Uterus (tissue), 2 donors: ENCODE data around the gene SPECC1.

Experiments used
- CTCF ChIP-seq, 4 experiments: fragments of 200-600 bp in 2 of 4; fragments of 450-650 bp in 2 of 4; sonication (generic) in 2 of 4; IDR thresholded peaks; one replicate each; pipeline ENCODE4 v1.5.1; 2016 to 2019; ENCODE audit warnings: antibody characterized with exemption in 4 of 4, mild to moderate bottlenecking in 2 of 4, moderate library complexity in 1 of 4
- POLR2A ChIP-seq, 2 donors: fragments of 450-650 bp; IDR thresholded peaks; one replicate each; pipeline ENCODE4 v1.6.1; 2016; ENCODE audit warnings: antibody characterized with exemption in 2 of 2, mild to moderate bottlenecking in 1 of 2, moderate library complexity in 1 of 2

- TF ChIP-seq CTCF (IDR thresholded peaks at IDR 0.05) = no peak
- no peak for TF ChIP-seq POLR2A (IDR thresholded peaks at IDR 0.05)
Observed at GRCh38 chr17:20216853-20217252, 207.7 kb downstream of the SPECC1 start.
